B cell (primary cell): ENCODE results near the gene CCIN. TPM values are rescaled to one million over a fixed set of nuclear protein-coding genes. Genes with fewer than 3 reads are reported as not detected.
A peak's percentile ranks its signal among the peaks of the same experiment; 100 is the strongest.

Experiments
- ATAC-seq: fragments of 200-7000 bp; cut with Tn5 transposase; one replicate; pipeline ENCODE4 v1.10.0; 2021; ENCODE audit warnings: low read depth, mild to moderate bottlenecking, moderate number of reproducible peaks, moderate library complexity
- CTCF ChIA-PET: fragments of 350-600 bp; sonication (Branson Sonifier 250); formaldehyde crosslinking; loops from one replicate; lab custom pipeline; 2021; ENCODE audit warnings: antibody characterized with exemption, inconsistent platforms; lab: Charles Lee
- POLR2A ChIA-PET: fragments of 350-600 bp; sonication (Branson Sonifier 250); formaldehyde crosslinking; loops from one replicate; lab custom pipeline; 2021; ENCODE audit warnings: antibody characterized with exemption; lab: Charles Lee
- DNase-seq: peaks from one replicate; pipeline ENCODE4 v3.0.0; 2013
- H2AFZ ChIP-seq: 2 replicates; pipeline ENCODE4 v1.6.1; 2012; ENCODE audit warnings: mild to moderate bottlenecking, low read depth, low read length; ENCODE audit not compliant: insufficient read depth, poor library complexity, severe bottlenecking
- H3K27ac ChIP-seq, 2 donors: 1 replicate in 1 of 2; 2 replicates in 1 of 2; pipeline ENCODE4 v1.5.1; 2012 to 2013; ENCODE audit warnings: low read length in 2 of 2, mild to moderate bottlenecking in 2 of 2, moderate library complexity in 1 of 2
- H3K27me3 ChIP-seq, 4 experiments: fragments of 200-600 bp in 1 of 4; sonication (generic) in 1 of 4; replicated peaks in 1 of 4; 1 replicate in 2 of 4; 2 replicates in 2 of 4; pipeline versions ENCODE4 v1.6.1 to v1.7.0; 2013 to 2016; ENCODE audit warnings: low read length in 3 of 4, mild to moderate bottlenecking in 2 of 4, mixed read lengths in 1 of 4, moderate library complexity in 1 of 4; ENCODE audit not compliant: insufficient read depth in 4 of 4, control insufficient read depth in 3 of 4; ENCODE audit errors: control extremely low read depth in 1 of 4
- H3K36me3 ChIP-seq, 2 experiments: replicated peaks in 1 of 2; 1 replicate in 1 of 2; 2 replicates in 1 of 2; pipeline versions ENCODE4 v1.6.1 to v1.7.1; 2013; ENCODE audit warnings: low read length in 1 of 2; ENCODE audit not compliant: insufficient read depth in 2 of 2, control insufficient read depth in 1 of 2; ENCODE audit errors: control extremely low read depth in 1 of 2, extremely low read depth in 1 of 2
- H3K4me1 ChIP-seq, 2 donors: fragments of 200-600 bp in 1 of 2; sonication (generic) in 1 of 2; 1 replicate in 1 of 2; 2 replicates in 1 of 2; pipeline versions ENCODE4 v1.5.1 to v1.6.1; 2013 to 2017; ENCODE audit warnings: low read length in 2 of 2; ENCODE audit not compliant: control insufficient read depth in 2 of 2, insufficient read depth in 2 of 2
- H3K4me2 ChIP-seq: replicated peaks from 2 replicates; pipeline ENCODE3; 2012; ENCODE audit warnings: mild to moderate bottlenecking, low read depth, low read length; ENCODE audit not compliant: poor library complexity, severe bottlenecking
- H3K4me3 ChIP-seq, 5 experiments: fragments of 200-600 bp in 1 of 5; sonication (generic) in 1 of 5; 1 replicate in 3 of 5; 2 replicates in 2 of 5; pipeline versions ENCODE4 v1.5.1 to v1.7.0; 2011 to 2016; ENCODE audit warnings: low read length in 4 of 5, mild to moderate bottlenecking in 4 of 5, low read depth in 2 of 5, control low read depth in 1 of 5, moderate library complexity in 1 of 5; ENCODE audit not compliant: insufficient read depth in 1 of 5; ENCODE audit errors: control extremely low read depth in 1 of 5, extremely low read depth in 1 of 5
- H3K79me2 ChIP-seq: fragments of 200-600 bp; sonication (generic); one replicate; pipeline ENCODE4 v1.6.0; 2016; ENCODE audit warnings: low read length; ENCODE audit not compliant: control insufficient read depth, insufficient read depth
- H3K9ac ChIP-seq: fragments of 200-600 bp; sonication (generic); 2 replicates; pipeline ENCODE4 v1.6.1; 2017; ENCODE audit warnings: mild to moderate bottlenecking, low read length, moderate library complexity
- H3K9me3 ChIP-seq, 3 donors: one replicate each; pipeline versions ENCODE4 v1.6.1 to v1.7.1; 2013; ENCODE audit warnings: low read length in 2 of 3; ENCODE audit not compliant: control insufficient read depth in 2 of 3, insufficient read depth in 1 of 3; ENCODE audit errors: control extremely low read depth in 1 of 3
- H4K20me1 ChIP-seq: 2 replicates; pipeline ENCODE4 v1.6.0; 2012; ENCODE audit warnings: mild to moderate bottlenecking, low read length; ENCODE audit not compliant: insufficient read depth, control insufficient read depth, poor library complexity, severe bottlenecking
- H3K27ac Mint-ChIP-seq: one replicate; pipeline ENCODE4 v1.8.0; 2021; ENCODE audit warnings: mixed read lengths
- H3K27me3 Mint-ChIP-seq: one replicate; pipeline ENCODE4 v1.8.0; 2021; ENCODE audit warnings: mixed read lengths
- H3K4me1 Mint-ChIP-seq: one replicate; pipeline ENCODE4 v1.8.0; 2021; ENCODE audit warnings: mixed read lengths
- H3K4me3 Mint-ChIP-seq: one replicate; pipeline ENCODE4 v1.8.0; 2021; ENCODE audit warnings: mixed read lengths
- H3K9me3 Mint-ChIP-seq: one replicate; pipeline ENCODE4 v1.8.0; 2022; ENCODE audit warnings: mixed read lengths; ENCODE audit not compliant: insufficient read depth
- CTCF ChIP-seq: fragments of 200-600 bp; IDR thresholded peaks from one replicate; pipeline ENCODE4 v1.8.0; 2022; ENCODE audit warnings: antibody characterized with exemption, mild to moderate bottlenecking
- EZH2 ChIP-seq: IDR thresholded peaks from 2 replicates; pipeline ENCODE4 v1.6.1; 2012; ENCODE audit warnings: borderline replicate concordance, low read depth, mild to moderate bottlenecking, moderate library complexity, low read length; ENCODE audit not compliant: insufficient read depth, poor library complexity, severe bottlenecking
- WGBS: methylation state at CpG from one replicate; pipeline ENCODE4 v1.1.5; 2013; ENCODE audit warnings: missing lambda C conversion rate; ENCODE audit not compliant: insufficient coverage; 5-methylcytosine and 5-hydroxymethylcytosine counted together
- intact Hi-C: fragments of 100-400 bp; cut with micrococcal nuclease; formaldehyde crosslinking; loops from one replicate; pipeline ENCODE4 v1.10.0; 2022
- polyA plus RNA-seq: library from polyadenylated mRNA; depleted of rRNA; stranded (reverse); fragments of >200 nt; gene quantifications from 2 replicates; pipeline ENCODE4 v1.2.3, GENCODE V29; 2012
- total RNA-seq, 2 donors: library from RNA; stranded (reverse); fragments of 120-200 nt in 1 of 2; gene quantifications; 1 replicate in 1 of 2; 2 replicates in 1 of 2; pipeline versions ENCODE4 v1.2.3 to v1.2.4, GENCODE V29; 2013 to 2022

CCIN gene
- total and polyA plus RNA-seq, 2 donors (not counting 1 experiment from before 2014, with no cell fraction given), result 0.15 TPM; not detected in 1

DNA sequence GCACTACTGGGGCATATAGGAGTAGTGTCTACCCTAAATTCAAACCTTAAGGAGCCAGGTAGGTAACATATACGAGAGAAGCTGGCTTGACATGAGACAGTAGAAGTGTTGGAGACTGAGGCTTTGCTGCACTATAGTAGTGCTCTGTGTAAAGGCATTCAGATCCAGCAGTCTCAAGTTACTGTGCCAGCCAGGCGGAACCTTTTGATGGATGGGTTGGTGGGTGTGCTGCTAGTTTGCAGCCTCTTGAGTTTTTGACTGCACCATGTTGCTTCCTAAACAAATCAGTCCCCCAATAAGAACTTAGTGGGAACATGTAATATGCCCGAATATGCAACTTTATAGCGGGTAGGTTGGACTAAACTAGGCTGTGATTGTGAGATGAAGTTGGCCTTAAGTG, 23.0 kb downstream of the CCIN start:
- POLR2A ChIA-PET, result interaction anchor here (0.6 kb wide), 1 partner anchor 576 kb away, joined by 3 read pairs; no protein-coding TSS in a partner anchor
- H3K4me1 Mint-ChIP-seq, result peaks cover 53% of the 10 kb centered on the region
- H3K4me3 ChIP-seq, result peak overlapping the region in 4 of 5 experiments; percentile 90 to 96 (median 92)

More for the DNA sequence above, 23.0 kb downstream of the CCIN start:
- H3K4me1 ChIP-seq, result peaks cover 31 to 42% of the 10 kb centered on the region in 2 donors
- Mint-ChIP-seq H3K27me3 (no peaks in the 10 kb centered on the region), H3K4me3 (peak overlapping the region; percentile 91), H3K27ac (no peak overlapping the region), H3K9me3 (no peaks in the 10 kb centered on the region)
- TF ChIP-seq CTCF, result no peak
- TF ChIP-seq EZH2, result no peak
- CTCF ChIA-PET, result interaction anchor here (0.6 to 7.1 kb wide), 4 partner anchors 24 to 1112 kb away, joined by 3 to 44 read pairs (median 4); partner anchors contain the start of genes CCIN and FANCG
- H3K4me2 ChIP-seq, result peak overlapping the region; percentile 91
- no peak for DNase-seq
- peaks cover 51% of the 10 kb centered on the region for H4K20me1 ChIP-seq
- no peak for ATAC-seq
- intact Hi-C loops, result loop anchor here (5.0 kb wide), 3 partner anchors 280 to 460 kb away; partner anchors contain the start of genes CREB3 and TLN1
- H3K36me3 ChIP-seq, result peaks cover 0 to 17% of the 10 kb centered on the region in 2 experiments
- H3K27ac ChIP-seq, result peak overlapping the region in 1 of 2 donors; percentile 93
- peak overlapping the region; percentile 89 for H3K9ac ChIP-seq
- H3K79me2 ChIP-seq, result peaks cover 62% of the 10 kb centered on the region
- no peak overlapping the region for H2AFZ ChIP-seq
- 81% methylated on average over 3 of the region's 4 CpGs for WGBS
- no peaks in the 10 kb centered on the region for H3K27me3 ChIP-seq
- H3K9me3 ChIP-seq, result no peaks in the 10 kb centered on the region
